Left ventricle myocardium inferior (tissue), 1 donor: ENCODE data around the gene IRF2BPL. TPM values are rescaled to one million over a fixed set of nuclear protein-coding genes. Genes with fewer than 3 reads are reported as not detected.

ENCODE experiments used
- DNase-seq: peaks from one replicate; pipeline ENCODE4 v3.0.0-alpha.2; 2020
- H3K27ac ChIP-seq: fragments of 200-600 bp; replicated peaks from 2 replicates; pipeline ENCODE4 v1.8.0; 2021
- H3K27me3 ChIP-seq: fragments of 200-600 bp; 2 replicates; pipeline ENCODE4 v1.8.0; 2021; ENCODE audit warnings: low read depth
- H3K36me3 ChIP-seq: fragments of 200-600 bp; 2 replicates; pipeline ENCODE4 v1.8.0; 2021
- H3K4me1 ChIP-seq: fragments of 200-600 bp; 2 replicates; pipeline ENCODE4 v1.8.0; 2021
- H3K4me3 ChIP-seq: fragments of 200-600 bp; 2 replicates; pipeline ENCODE4 v1.8.0; 2021; ENCODE audit warnings: mild to moderate bottlenecking, moderate library complexity
- H3K9me3 ChIP-seq: fragments of 200-600 bp; replicated peaks from 2 replicates; pipeline ENCODE4 v1.8.0; 2021
- CTCF ChIP-seq: fragments of 200-600 bp; IDR thresholded peaks from 2 replicates; pipeline ENCODE4 v1.8.0; 2021; ENCODE audit warnings: antibody characterized with exemption, mild to moderate bottlenecking, borderline replicate concordance
- intact Hi-C: fragments of 100-400 bp; cut with micrococcal nuclease; formaldehyde crosslinking; loops from one replicate; pipeline ENCODE4 v1.11.0; 2022
- total RNA-seq: library from RNA; stranded (reverse); fragmentation: NEBNext Ultra II Directional; extraction: Animal tissue kit (Norgen Biotek cat#: 25700); gene quantifications from one replicate; pipeline ENCODE4 v1.2.1, GENCODE V29; 2021
- donor health status: DM: no; HTN: yes; CAD: no; lungs with severe emphysema.

The IRF2BPL gene
- total RNA-seq, 1 donor from 2014 or later: 35.5 TPM

DNA sequence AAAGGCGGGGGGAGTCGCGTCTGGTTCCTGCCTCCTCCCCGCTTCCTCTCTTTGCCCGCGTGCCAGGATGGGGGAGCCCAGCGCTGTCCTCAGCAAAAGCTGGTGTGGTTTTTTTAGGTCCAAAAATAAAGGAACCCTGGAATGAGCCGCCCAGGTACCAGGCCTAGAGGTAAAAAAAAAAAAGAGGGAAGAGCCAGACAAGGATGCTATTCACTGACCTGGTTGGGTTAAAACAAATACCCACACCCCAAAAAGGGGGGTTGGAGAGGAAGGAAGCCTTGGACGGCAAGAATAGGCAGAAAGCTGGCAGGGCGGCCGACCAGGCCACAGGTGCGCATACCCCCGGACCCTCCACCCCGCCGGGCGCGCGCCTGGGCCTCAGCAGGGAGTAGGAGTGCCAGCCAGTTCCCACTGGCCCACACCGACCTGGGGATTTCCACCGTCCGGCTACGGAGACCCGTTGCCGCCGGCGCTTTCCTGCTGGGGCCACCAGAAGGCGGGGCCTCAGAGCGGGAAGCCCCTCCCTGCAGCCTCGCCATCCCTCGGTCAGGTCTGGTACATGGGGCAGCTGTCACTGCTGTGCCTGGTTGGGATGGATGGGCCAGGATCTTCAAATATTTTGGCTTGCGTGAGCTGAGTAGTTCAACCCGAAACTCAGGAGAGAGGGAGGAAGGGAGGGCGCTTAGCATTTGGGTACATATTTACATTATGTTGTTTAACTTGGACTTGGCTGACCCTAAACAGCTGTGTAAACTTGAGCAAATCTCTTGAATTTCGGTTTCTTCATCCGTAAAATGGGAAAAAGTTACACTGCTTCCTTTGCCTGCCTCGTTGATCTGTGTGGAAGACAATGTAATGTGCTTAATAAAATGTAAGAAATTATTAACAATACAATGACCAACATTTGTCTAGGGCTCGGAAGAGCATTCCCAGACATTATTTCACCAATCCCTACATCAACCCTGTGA, 5.4 kb upstream of the IRF2BPL start:
- intact Hi-C loops: no loop called here

GRCh38 chr14:77032844-77033621, 4.5 kb upstream of the IRF2BPL start:
- peak; percentile 94 for DNase-seq
- intact Hi-C loops: no loop called here
- Histone ChIP-seq H3K27ac (peak overlapping the region; percentile 100), H3K4me3 (peak overlapping the region; percentile 79), H3K27me3 (no peaks in the 10 kb centered on the region), H3K4me1 (peaks cover 85% of the 10 kb centered on the region), H3K9me3 (no peaks in the 10 kb centered on the region), H3K36me3 (no peaks in the 10 kb centered on the region)
- no peak for TF ChIP-seq CTCF

More for the DNA sequence above, 5.4 kb upstream of the IRF2BPL start:
- no peaks in the 10 kb centered on the region for H3K9me3 ChIP-seq
- H3K27me3 ChIP-seq: no peaks in the 10 kb centered on the region
- peak overlapping the region; percentile 79 for H3K4me3 ChIP-seq
- peak overlapping the region; percentile 100 for H3K27ac ChIP-seq
- H3K36me3 ChIP-seq: no peaks in the 10 kb centered on the region
- TF ChIP-seq CTCF: no peak
- DNase-seq: peak; percentile 89
- peaks cover 91% of the 10 kb centered on the region for H3K4me1 ChIP-seq

GRCh38 chr14:77032491-77032843, 4.0 kb upstream of the IRF2BPL start:
- peaks cover 85% of the 10 kb centered on the region for H3K4me1 ChIP-seq
- no peaks in the 10 kb centered on the region for H3K36me3 ChIP-seq
- no peaks in the 10 kb centered on the region for H3K27me3 ChIP-seq
- peak overlapping the region; percentile 79 for H3K4me3 ChIP-seq
- intact Hi-C loops: no loop called here
- no peaks in the 10 kb centered on the region for H3K9me3 ChIP-seq
- no peak for TF ChIP-seq CTCF
- peak overlapping the region; percentile 100 for H3K27ac ChIP-seq
- no peak for DNase-seq

- Histone ChIP-seq H3K27ac (peak overlapping the region; percentile 100), H3K27me3 (no peaks in the 10 kb centered on the region), H3K4me1 (peaks cover 85% of the 10 kb centered on the region), H3K9me3 (no peaks in the 10 kb centered on the region), H3K4me3 (peak overlapping the region; percentile 79), H3K36me3 (no peaks in the 10 kb centered on the region)
- TF ChIP-seq CTCF: no peak
- intact Hi-C loops: no loop called here
- DNase-seq: no peak
Observed at GRCh38 chr14:77031759-77032490, 3.4 kb upstream of the IRF2BPL start.
